ENCODE data around the gene RBM6.
"Not testable (repeated sequence)": the region's sequence is repeated elsewhere in the genome, so short reads cannot be mapped to it uniquely, and the experiment has no call there.

RBM6 gene, protein sequence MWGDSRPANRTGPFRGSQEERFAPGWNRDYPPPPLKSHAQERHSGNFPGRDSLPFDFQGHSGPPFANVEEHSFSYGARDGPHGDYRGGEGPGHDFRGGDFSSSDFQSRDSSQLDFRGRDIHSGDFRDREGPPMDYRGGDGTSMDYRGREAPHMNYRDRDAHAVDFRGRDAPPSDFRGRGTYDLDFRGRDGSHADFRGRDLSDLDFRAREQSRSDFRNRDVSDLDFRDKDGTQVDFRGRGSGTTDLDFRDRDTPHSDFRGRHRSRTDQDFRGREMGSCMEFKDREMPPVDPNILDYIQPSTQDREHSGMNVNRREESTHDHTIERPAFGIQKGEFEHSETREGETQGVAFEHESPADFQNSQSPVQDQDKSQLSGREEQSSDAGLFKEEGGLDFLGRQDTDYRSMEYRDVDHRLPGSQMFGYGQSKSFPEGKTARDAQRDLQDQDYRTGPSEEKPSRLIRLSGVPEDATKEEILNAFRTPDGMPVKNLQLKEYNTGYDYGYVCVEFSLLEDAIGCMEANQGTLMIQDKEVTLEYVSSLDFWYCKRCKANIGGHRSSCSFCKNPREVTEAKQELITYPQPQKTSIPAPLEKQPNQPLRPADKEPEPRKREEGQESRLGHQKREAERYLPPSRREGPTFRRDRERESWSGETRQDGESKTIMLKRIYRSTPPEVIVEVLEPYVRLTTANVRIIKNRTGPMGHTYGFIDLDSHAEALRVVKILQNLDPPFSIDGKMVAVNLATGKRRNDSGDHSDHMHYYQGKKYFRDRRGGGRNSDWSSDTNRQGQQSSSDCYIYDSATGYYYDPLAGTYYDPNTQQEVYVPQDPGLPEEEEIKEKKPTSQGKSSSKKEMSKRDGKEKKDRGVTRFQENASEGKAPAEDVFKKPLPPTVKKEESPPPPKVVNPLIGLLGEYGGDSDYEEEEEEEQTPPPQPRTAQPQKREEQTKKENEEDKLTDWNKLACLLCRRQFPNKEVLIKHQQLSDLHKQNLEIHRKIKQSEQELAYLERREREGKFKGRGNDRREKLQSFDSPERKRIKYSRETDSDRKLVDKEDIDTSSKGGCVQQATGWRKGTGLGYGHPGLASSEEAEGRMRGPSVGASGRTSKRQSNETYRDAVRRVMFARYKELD

DNA sequence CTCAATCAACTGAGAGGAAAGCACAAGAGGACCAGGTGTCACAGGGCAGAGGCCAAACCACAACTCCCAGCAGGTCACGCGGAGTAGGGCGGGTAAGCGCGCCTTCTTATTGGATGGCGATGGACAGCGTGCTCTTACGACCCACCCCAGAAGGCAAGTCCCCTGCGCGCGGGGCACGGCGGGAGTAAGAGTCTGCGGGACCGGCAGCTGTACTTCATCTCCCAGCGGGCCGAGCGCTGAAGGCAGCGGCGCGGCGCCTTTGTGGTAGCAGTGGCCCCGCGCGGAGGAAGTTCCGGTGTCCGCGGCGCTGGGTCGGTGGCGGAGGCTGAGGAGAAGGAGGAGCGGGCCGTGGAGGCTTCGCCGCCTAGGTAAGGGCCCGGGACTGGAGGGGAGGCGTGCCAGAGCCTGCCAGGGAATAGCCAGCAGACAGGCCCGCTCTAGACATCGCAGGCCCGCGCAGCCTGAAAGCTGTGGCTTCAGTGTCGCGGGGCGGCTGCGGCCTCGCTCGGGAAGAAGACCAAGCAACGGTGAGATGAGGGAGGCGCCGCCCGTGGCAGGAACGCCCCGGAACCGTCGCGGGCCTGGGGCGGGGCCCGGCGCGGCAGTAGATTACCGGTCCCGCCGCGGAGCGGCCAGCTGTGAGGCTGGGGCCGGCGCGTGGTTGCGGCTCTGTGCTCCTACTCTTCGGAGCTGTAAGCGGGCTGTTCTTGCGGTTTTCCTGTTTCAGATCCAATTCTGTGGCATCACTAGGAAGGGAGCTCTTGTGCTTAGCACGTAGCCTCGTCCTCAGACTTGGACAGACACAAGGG, at the start of gene RBM6:
Gene RBM6 (plus strand): TSS at position 293 of the 809 bp plus-strand sequence. CDS start 22,492 bp downstream, outside the sequence.
- peak; percentile 87 to 91 (median 90) for DNase-seq

DNA sequence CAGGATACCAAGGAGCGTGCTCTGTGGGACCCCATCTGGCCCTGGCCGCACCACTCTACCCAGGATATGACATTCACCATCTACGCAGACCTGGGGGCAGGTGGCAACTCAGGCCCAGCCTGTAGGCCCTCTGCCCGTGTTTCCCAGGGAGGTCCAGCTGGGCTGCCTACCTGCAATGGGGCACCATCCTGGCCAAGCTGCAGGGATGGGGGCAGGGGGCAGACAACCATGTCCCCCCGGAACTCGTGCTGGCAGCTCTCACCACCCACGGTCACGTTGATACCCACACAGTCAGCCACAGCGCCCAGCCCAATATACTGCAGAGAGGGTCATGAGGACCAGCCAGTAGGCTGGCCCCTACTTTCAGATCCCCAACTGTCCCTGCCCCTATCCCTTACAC, 44.2 kb upstream of the RBM6 start:
- DNase-seq, result no peak

DNA sequence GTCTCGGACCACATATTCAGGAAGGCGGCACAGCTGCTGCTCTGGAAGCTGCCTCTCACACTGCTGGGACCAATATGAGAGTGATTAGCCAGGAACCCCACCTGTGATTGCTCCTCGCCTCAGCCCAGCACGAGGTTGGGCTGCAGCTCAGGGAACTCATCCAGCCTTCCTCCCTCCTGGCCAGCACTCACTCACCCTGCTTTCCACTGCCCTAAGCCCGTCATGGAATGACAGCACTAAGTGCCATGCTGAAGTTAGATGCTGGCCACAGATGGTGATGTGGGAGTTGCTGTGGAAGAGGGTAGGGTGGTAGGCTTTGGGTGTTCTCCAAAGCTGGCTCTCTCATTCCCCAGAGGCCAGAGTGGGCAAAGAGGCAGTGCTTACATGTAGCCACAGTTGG, 43.6 kb upstream of the RBM6 start:
- no peak for DNase-seq

DNA sequence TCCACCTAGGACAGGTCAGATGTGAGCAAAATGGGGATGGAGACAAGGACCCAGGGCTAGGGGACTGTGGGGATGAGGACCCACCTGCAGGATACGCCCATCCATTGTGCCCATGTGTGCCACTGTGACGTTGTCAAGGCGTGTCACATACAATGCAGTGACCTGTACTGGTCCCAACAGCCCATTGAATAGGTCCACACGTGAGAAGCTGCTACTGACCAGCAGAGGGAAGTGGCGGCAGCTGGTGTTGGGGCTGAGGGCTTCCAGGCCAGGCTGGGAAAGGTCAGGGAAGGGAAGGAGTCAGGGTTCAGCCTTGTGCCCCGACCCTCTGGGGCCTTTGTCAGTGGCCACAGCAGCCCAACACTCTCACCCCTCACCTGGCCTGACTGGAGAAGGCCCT, 41.0 kb upstream of the RBM6 start:
- no peak for DNase-seq

DNA sequence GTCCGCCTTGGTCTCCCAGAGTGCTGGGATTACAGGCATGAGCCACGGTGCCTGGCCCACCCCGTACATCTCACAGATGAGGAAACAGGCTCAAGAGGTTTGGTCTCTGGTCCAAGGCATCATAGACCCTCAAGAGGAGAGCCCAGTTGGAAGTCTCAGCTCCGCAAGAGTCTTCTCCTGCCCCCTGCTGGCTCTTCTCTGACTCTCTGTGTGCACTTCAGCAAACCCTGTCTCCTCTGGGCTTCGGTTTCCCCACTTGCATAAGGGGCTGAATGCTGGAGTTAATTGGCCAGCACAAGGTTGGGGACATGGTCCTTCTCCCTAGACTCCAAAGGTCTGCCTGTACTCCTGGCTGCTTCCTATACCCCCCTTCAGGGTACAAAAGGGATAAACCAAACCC, 40.1 kb upstream of the RBM6 start:
- DNase-seq, result no peak

DNA sequence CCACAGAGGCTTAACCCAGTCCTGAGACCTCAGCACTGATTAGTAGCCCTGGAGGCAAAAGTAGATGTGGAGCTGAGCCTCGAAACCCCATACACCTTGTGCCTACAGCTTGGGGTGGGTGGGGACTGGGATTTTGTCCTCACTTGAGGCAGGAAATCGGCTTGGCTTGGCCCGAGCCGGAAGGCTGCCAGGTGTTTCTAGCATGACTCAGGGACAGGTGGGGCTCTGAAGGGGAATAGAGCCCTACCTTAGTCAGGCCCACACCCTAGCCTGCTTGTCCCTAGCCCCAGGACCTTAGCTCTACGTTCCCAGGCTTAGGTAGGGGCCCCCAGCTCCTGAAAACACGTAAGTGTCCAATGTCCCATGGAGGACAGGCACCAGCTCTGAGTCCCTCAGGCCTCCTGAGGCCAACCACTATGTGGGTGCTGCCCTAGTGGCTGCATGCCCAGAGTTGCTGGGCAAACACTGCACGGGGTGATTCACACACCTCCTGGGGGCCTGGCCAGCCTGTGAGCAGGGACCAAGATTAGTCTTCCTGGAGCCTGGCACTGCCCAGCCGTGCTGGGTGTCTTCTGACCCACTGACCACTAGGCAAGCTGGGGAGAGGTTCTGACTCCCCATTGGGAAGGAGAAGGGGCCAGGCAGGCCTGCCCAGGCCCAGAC, 39.3 kb upstream of the RBM6 start:
- no peak for DNase-seq

DNA sequence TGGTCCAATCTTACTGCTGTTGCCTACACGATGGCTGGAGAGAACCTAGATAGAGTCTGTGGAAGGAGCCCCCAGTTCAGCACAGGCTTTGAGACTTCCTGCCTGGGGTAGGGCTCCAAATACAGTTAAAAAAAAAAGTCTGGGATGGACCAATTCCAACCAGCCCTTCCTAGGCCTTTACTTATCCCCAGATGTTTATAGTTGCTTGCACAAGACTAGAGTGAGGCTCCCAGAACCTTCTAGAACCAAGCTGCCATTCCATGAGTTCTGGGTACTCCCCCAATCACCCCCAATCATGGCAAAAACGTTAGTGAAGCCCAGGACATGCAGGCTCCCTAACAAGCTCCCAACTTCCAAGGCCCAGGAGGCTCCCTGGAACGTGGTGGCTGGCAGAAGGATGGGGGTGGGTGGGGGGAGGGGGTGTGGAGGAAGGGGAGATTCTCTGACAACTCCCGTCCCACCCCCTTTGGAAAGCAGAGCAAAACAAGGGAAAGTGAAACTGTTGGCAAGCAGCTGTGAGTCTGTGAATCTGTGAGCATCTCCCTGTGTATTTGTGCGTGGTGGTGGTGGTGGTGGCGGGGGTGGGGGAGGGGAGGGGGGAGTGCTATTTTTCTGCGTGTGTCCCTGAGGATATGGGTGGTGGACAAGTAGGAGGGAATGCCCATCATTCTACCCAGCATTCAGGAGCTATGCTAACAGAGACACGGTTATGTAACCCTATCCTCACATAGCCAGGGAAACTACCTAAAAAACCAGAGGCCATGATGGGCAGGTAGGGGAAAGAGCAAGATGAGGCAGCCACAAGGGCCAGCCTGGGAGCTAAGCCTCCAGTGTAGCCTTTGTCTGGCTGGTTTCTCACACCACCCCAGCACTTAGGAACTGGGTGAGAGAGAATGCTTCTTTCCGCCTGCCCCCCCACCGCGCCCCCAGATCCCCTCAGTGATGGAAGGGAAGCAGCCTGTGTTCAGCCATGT, 38.3 kb upstream of the RBM6 start:
- DNase-seq, result no peak

DNA sequence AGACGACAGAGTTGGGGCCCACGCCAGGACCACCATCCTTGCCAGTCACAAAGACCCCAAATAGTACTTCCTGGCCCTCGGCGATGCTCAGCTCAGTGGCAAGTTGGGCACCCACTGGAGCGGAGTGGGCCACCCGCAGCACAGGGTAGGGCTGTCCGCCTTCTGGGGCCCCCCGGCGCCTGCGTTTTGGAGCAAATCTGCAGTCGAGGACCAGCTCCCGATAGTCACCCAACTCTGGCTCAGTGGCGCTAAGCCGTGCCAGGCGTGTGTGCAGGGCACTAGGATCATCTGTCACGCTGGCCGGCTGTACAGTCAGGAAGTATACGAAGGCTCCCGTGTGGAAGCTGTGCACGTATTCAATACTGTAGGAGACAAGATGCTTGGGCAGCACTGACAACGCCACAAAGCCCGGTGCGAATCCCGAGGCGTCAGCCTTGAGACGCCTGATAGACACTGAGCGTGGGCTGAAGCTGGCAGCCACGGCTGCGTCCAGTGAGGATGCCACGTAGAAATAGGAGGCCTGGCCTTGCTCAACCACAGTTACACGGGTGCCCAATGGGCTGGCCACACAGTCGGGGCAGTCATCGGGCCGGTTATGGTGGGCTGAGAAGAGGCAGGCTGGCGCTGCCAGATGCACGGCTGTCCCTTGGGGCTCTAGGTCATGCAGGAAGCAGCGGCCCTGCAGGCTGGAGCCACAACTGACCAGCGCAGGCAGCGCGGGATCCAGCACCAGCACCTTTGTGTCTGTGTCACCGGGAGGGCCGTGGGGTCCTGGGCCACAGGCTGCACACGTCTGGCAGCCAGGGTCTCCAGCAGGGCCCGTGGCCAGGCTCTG, 37.2 kb upstream of the RBM6 start:
- no peak for DNase-seq

DNA sequence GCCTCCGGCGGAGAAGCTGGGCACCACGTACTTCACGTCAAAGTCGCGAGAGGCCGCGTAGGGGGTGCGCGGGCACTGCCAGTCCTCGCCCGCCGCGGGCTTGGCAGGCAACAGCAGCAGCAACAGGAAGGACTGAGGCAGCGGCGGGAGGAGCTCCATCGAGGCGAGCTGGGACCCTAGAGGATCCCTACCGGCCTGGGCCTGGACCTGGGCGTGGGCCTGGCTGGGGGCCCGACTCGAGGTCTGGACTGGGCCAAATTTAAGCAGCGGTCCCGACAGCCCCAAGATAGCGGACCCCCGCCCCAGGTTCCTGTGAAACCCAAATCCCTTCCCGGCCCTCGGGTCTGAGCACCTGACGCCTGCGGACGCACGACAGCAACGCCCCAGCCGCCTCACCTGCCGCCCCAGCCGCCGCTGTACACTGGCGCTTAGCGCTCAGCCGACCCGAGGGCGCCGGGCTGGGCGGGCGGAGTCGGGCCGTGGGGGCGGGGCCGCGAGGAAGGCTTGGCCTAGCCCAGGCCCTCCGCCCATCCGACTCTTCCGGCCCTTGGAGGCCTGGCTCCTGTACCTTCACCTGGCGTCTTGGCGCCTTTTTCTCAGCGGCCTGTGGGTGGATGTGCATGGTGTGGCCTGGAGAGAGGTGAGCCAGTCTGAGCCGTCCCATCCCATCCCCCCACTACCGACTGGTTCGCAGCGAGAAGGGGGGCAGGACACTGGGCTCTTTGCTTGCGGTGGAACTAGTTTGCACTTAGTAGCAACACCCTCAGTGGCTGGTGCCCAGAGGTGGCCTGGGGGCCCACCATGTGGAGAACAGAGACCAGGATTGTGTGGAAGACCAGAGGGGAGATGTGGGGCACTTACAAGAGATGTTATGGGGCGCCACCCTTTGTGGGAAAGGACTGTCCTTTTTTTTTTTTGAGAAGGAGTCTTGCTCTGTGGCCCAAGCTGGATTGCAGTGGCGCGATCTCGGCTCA, 36.2 kb upstream of the RBM6 start, which contains the start of gene MST1R:
Gene MST1R (minus strand): TSS at position 423 of the 974 bp plus-strand sequence. CDS start 264 bp downstream, at position 159.
- DNase-seq, result peak; percentile 48 to 77 (median 62)

DNA sequence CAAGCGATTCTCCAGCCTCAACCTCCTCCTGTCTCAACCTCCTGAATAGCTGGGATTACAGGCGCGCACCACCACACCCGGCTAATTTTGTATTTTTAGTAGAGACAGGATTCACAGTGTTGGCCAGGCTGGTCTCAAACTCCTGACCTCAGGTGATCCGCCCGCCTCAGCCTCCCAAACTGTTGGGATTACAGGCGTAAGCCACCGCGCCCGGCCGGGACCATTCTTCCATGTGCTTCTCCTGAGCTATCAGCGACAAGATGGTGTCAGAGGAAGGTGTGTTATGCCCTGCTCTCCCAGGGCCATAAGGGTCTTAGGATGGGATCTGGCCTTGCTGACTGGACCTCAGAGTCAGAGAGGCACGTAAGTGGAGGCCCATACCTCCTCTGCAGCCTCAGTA, 35.5 kb upstream of the RBM6 start:
- DNase-seq, result not testable (repeated sequence)

DNA sequence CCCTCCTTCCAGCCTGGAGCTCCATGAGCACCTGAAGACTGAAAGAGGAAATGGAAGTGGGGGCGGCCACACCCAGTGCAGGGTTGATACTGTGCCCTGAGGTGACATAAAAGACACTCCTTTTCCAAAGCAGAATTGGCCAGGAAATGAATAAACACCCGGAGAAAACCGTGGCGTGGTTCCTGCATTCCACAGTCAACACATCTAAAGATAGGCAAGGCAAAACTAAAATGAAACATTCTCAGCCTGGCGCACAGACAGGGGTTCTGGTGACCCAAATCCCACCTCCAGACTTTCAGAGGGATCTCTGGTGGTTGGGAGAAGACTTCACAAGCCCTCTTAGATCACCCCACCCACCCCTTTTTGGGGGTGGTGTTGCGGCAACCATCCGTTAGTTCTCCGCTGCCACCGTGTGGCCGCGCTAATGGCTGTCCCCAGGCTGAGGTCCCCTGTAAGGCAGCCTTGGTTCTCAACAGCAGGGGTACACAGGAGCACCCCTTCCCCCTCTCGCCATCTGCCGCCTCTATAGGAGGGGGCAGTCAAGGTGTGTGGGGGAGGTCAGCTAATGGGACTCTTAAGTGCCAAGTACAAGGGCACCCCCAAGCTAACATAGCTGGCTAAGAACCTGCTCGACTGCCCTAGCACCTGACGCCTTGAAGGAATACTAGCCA, 33.7 kb upstream of the RBM6 start:
- DNase-seq, result peak in 1 of 4 experiments; percentile 13

DNA sequence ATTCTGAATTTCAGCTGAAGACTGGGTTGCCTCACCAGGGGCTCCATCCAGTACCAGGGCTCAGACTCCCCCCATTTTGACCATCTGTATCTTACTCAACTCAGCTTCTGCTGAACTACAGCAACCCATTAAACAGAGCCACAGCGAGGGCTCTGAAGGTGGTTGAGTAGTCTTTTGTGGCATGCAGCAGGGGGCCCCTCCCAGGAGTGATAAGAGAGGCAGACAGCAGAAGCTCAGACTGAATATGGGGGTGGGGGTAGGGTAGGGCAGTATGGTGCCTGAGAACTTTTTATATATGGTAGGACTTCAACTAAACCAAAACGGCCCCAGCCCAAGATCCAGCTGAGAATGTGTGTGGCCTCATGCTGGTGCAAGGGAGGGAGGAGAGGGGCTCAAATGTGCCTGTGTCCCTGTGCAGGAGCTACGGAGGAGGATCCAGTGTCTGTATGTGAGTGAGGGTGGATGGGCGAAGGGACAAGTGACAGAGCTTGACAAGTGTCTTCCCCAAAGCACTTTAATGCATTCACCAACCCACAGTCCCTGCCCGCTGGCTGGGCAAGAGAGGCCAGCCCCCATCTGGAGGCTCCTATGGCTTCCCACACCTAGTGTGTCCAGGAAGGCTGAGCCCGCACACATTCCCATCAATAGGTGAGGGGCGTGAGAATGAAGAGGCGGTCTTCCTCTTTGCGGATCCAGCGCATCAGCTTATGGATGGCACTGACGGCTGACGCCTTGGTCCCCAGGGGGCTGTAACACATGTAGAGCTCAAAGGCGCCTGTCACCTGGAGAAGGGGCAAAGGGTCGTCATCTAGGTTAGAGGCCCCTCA, 31.4 kb upstream of the RBM6 start:
- DNase-seq, result no peak

DNA sequence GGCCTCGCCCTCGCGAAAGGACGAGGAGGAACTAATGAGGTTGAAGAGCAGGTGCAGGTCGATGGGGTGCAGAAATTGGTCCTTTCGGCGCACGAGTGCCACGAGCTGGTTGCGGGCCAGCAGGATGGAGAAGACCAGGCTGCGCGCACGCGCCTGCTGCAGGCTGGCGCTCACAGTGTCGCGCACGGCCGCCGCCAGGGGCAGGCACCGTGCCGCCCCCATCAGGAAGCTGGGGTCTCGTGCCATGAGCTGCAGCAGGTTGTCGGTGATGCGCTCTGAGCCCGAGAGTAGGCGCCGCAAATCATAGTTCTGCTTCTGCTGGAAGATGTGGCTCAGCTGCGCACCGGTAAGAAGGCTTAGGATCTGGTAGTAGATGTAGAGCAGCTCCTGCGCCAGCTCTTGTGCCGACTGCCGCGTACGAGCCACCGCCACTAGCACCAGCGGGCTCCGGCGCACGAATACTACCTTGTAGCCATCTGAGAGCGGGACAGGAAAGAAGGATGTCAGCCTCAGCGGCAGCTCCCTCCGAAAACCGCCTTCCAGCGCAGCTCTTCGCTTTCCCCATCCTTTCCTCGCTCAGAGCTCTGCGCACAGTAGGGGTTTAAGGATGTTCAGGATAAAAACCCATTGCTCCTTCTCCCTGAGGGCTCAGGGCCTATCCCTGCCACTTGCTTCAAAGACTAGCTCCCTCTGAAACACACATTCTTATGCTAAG, 29.4 kb upstream of the RBM6 start:
- DNase-seq, result no peak

DNA sequence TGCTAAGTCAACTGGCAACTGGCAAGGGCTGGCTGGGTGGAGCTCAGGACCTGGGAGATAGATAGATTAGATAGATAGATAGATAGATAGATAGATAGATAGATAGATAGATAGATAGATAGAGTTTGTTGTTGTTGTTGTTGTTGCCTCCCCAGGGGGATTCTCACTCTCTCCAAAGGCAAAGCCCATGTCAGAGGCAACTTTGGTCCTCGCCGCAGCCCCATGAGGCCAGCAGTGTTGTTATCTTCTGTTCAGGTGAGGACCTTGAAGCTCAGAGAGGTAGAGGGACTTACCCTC, 28.9 kb upstream of the RBM6 start:
- DNase-seq, result no peak

DNA sequence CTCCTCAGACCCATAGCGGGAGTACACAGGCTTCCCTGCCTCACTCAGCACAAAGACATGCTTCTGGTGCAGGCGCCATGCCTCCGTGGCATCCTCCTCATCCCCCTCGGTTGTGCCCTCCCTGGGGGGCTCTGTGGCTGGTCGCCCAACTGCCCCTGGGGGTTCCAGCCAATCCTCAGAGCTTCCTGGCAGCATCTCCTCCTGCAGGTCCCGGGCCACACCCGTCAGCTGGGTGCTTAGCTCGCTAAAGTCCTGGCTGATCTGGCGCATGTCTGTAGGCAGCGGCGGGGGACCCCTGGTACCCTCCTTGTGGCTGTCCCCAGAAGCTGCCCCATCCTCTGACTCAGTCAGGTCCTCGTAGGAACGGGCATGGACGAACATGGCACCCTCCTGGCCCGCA, 28.3 kb upstream of the RBM6 start:
- DNase-seq, result no peak

DNA sequence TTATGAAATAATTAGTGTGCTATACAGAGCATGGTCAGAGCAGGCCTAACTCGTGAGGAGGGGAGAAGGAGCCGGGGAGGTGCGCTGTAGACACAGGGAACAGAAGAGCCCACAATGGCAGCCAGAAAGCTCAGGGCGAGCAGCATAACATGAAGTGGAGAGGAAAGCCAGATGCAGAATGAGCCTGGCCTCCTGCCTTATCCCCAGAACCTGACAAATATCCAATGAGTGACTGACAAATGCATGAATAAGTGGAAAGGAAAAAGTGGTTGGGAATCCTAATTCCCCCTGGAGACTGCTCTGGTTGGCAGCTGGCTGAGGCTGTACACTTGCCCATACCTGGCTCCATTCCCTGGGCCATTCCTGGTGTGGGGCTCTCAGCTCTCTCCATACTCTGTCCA, 27.1 kb upstream of the RBM6 start:
- DNase-seq, result no peak

Data from activated CD4-positive, CD25-positive, alpha-beta regulatory T cell (primary cell).